Natural killer cell (primary cell): ENCODE data around the gene CLN3. TPM values are rescaled to one million over a fixed set of nuclear protein-coding genes. Genes with fewer than 3 reads are reported as not detected.

ENCODE experiments used
- ATAC-seq, 3 donors: fragments of 150-1000 bp in 2 of 3; fragments of 200-7000 bp in 1 of 3; cut with Tn5 transposase; 1 replicate in 1 of 3; 2 replicates in 2 of 3; pipeline ENCODE4 v1.10.0; 2021; ENCODE audit warnings: mild to moderate bottlenecking in 2 of 3, moderate library complexity in 2 of 3
- DNase-seq, 2 donors: peaks; one replicate each; pipeline versions ENCODE4 v3.0.0 to v3.0.0-alpha.2; 2013 to 2021; ENCODE audit warnings: mixed read lengths in 1 of 2
- H3K27ac ChIP-seq: one replicate; pipeline ENCODE4 v1.5.1; 2013; ENCODE audit warnings: mild to moderate bottlenecking, low read length
- H3K27me3 ChIP-seq: one replicate; pipeline ENCODE4 v1.6.1; 2013; ENCODE audit warnings: low read length; ENCODE audit not compliant: control insufficient read depth, insufficient read depth
- H3K36me3 ChIP-seq: one replicate; pipeline ENCODE4 v1.6.1; 2013; ENCODE audit warnings: low read length; ENCODE audit not compliant: control insufficient read depth, insufficient read depth
- H3K4me1 ChIP-seq: one replicate; pipeline ENCODE4 v1.6.1; 2013; ENCODE audit warnings: low read length; ENCODE audit not compliant: control insufficient read depth, insufficient read depth
- H3K4me3 ChIP-seq: one replicate; pipeline ENCODE4 v1.5.1; 2013; ENCODE audit warnings: low read length
- H3K9me3 ChIP-seq: one replicate; pipeline ENCODE4 v1.6.1; 2013; ENCODE audit warnings: low read length; ENCODE audit not compliant: control insufficient read depth, insufficient read depth
- H3K27ac Mint-ChIP-seq, 2 donors: one replicate each; pipeline ENCODE4 v1.8.0; 2022; ENCODE audit warnings: mild to moderate bottlenecking in 2 of 2, mixed read lengths in 2 of 2, moderate library complexity in 1 of 2
- H3K27me3 Mint-ChIP-seq, 2 donors: one replicate each; pipeline ENCODE4 v1.8.0; 2022; ENCODE audit warnings: low read depth in 2 of 2, mixed read lengths in 2 of 2
- H3K36me3 Mint-ChIP-seq: one replicate; pipeline ENCODE4 v1.8.0; 2022; ENCODE audit warnings: mixed read lengths
- H3K4me1 Mint-ChIP-seq, 2 donors: one replicate each; pipeline ENCODE4 v1.8.0; 2022; ENCODE audit warnings: mixed read lengths in 2 of 2
- H3K4me3 Mint-ChIP-seq: one replicate; pipeline ENCODE4 v1.8.0; 2022; ENCODE audit warnings: mild to moderate bottlenecking, moderate library complexity, mixed read lengths
- H3K9me3 Mint-ChIP-seq, 2 donors: one replicate each; pipeline ENCODE4 v1.8.0; 2022; ENCODE audit warnings: mixed read lengths in 2 of 2
- WGBS: methylation state at CpG from one replicate; pipeline ENCODE4 v1.1.7; 2013; ENCODE audit warnings: missing lambda C conversion rate; ENCODE audit not compliant: insufficient coverage; 5-methylcytosine and 5-hydroxymethylcytosine counted together
- intact Hi-C: fragments of 100-400 bp; cut with micrococcal nuclease; formaldehyde crosslinking; loops from one replicate; pipeline ENCODE4 v1.14.2; 2022
- total RNA-seq, 4 donors: library from RNA; stranded (reverse); fragments of 120-200 nt in 1 of 4; gene quantifications; one replicate each; pipeline versions ENCODE4 v1.2.3 to v1.2.4, GENCODE V29; 2013 to 2022
- TF ChIP-seq, protein P1 (sequence below): fragments of 200-600 bp; IDR thresholded peaks from one replicate; pipeline ENCODE4 v1.8.0; 2022; ENCODE audit warnings: antibody characterized with exemption

CLN3 gene
- total RNA-seq, 3 donors from 2014 or later (not counting 1 experiment from before 2014, with no cell fraction given), result 71.1 to 85.3 (median 84.7) TPM

DNA sequence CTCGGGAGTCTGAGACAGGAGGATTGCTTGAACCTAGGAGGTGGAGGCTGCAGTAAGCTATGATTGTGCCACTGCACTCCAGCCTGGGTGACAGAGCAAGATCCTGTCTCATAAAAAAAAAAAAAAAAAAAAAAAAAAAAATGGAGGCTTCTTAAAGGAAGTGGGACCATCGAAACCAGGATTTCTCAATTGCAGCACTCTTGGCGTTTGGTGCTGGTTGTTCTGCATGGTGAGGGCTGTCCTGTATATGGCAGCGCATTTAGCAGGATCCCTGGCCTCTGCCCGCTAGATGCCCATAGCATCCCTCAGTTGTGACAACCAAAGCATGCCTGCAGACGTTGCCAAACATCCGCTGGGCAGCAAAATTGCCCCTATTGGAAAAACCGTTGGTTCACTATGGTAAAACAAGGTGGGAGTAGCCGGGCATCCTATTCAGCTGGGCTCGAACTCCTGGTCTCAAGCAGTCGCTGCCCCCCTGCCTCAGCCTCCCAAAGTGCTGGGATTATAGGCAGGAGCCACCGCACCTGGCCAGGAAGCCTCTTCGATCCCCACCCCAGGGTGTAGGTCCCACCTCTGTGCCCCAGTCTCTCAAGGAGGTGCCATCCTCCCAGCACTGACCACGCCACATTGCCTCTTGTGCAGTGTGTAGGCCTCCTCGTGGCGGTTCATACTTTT is 13.2 kb downstream of the CLN3 start:
- DNase-seq, result no peak
- TF ChIP-seq, protein P1, sequence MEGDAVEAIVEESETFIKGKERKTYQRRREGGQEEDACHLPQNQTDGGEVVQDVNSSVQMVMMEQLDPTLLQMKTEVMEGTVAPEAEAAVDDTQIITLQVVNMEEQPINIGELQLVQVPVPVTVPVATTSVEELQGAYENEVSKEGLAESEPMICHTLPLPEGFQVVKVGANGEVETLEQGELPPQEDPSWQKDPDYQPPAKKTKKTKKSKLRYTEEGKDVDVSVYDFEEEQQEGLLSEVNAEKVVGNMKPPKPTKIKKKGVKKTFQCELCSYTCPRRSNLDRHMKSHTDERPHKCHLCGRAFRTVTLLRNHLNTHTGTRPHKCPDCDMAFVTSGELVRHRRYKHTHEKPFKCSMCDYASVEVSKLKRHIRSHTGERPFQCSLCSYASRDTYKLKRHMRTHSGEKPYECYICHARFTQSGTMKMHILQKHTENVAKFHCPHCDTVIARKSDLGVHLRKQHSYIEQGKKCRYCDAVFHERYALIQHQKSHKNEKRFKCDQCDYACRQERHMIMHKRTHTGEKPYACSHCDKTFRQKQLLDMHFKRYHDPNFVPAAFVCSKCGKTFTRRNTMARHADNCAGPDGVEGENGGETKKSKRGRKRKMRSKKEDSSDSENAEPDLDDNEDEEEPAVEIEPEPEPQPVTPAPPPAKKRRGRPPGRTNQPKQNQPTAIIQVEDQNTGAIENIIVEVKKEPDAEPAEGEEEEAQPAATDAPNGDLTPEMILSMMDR, result no peak
- no peak overlapping the region for H3K4me3 Mint-ChIP-seq
- no peak overlapping the region for H3K27ac Mint-ChIP-seq
- peaks cover 59% of the 10 kb centered on the region for H3K36me3 ChIP-seq
- peaks cover 4 to 6% of the 10 kb centered on the region in 2 donors for H3K4me1 Mint-ChIP-seq
- no peak for ATAC-seq
- no peak overlapping the region for H3K27ac ChIP-seq
- H3K27me3 ChIP-seq, result no peaks in the 10 kb centered on the region
- H3K9me3 Mint-ChIP-seq, result no peaks in the 10 kb centered on the region
- no peaks in the 10 kb centered on the region for H3K36me3 Mint-ChIP-seq
- intact Hi-C loops, result no loop called here
- H3K4me1 ChIP-seq, result peaks cover 4% of the 10 kb centered on the region
- no peaks in the 10 kb centered on the region for H3K9me3 ChIP-seq
- H3K27me3 Mint-ChIP-seq, result no peaks in the 10 kb centered on the region
- WGBS, result 92% methylated on average over 16 of the region's 16 CpGs
- no peak overlapping the region for H3K4me3 ChIP-seq

DNA sequence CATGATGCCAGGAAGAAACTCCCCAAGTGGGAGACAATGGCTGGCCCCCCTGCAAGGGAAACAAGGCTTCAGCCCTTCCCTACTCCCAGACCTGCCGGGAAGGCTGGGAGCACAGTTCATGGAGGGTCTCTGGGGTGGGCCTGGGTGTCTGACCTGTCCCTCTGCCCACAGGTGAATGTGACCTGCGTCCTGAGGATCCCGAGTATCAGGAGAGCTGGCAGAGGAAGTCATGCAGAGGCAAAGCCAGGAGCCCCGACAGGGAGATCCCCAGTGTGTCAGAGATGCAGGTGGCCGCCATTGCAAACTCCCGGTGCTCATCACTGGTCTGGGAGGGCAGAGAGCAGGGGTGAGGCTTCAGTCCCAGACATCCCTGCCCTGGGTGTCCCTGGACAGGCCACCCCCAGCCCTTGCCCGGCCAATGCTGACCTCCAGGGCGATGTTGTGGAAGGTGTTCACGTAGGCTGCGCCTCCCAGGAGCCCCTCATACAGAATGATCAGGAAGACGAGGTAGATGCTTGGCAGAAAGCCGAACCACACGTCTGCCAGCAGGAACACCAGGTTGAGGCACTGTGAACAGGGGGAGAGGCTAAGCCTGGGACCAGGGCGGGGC is 14.5 kb downstream of the CLN3 start:
- Mint-ChIP-seq H3K4me3 (no peak overlapping the region), H3K36me3 (no peaks in the 10 kb centered on the region), H3K27ac (peak overlapping the region in 1 of 2 donors; percentile 32), H3K9me3 (no peaks in the 10 kb centered on the region), H3K27me3 (no peaks in the 10 kb centered on the region), H3K4me1 (peaks cover 8 to 11% of the 10 kb centered on the region in 2 donors)
- no peak overlapping the region for H3K27ac ChIP-seq
- H3K4me3 ChIP-seq, result no peak overlapping the region
- TF ChIP-seq, protein P1, result no peak
- ATAC-seq (no peak), DNase-seq (no peak)
- no peaks in the 10 kb centered on the region for H3K9me3 ChIP-seq
- 97% methylated on average over 14 of the region's 14 CpGs for WGBS
- peaks cover 50% of the 10 kb centered on the region for H3K36me3 ChIP-seq
- H3K27me3 ChIP-seq, result no peaks in the 10 kb centered on the region
- intact Hi-C loops, result no loop called here
- peaks cover 7% of the 10 kb centered on the region for H3K4me1 ChIP-seq

DNA sequence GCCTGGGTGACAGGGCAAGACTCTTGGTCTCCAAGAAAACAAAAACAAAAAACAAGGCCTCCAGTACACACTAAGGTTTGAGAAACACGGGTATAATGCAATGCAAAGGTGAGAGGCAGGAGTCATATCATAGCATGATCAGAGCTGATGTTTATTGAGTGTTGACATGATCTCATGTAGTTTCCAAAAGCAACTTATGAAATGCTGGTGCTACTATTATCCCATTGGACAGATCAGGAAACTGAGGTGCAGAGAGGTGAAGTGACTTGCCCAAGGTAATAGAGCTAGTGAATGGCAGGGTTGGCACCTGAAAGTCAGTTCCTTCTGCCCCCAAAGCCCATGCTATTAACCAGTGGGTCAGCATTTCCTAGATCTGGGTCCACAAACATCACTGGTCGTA is 16.7 kb downstream of the CLN3 start:
- Histone ChIP-seq H3K4me1 (peaks cover 7% of the 10 kb centered on the region), H3K4me3 (no peak overlapping the region), H3K27ac (no peak overlapping the region), H3K27me3 (no peaks in the 10 kb centered on the region), H3K36me3 (peaks cover 34% of the 10 kb centered on the region), H3K9me3 (no peaks in the 10 kb centered on the region)
- Mint-ChIP-seq H3K27me3 (no peaks in the 10 kb centered on the region), H3K27ac (peak overlapping the region; percentile 73 to 83), H3K4me3 (no peak overlapping the region), H3K36me3 (no peaks in the 10 kb centered on the region), H3K4me1 (peaks cover 8 to 11% of the 10 kb centered on the region in 2 donors), H3K9me3 (no peaks in the 10 kb centered on the region)
- 88% methylated on average over 1 of the region's 2 CpGs for WGBS
- intact Hi-C loops, result no loop called here
- TF ChIP-seq, protein P1, result no peak
- ATAC-seq (no peak), DNase-seq (no peak)
